Loucy (cell line): ENCODE data around the gene ITSN1.
A peak's percentile ranks its signal among the peaks of the same experiment; 100 is the strongest.

ENCODE experiments used
- H2AFZ ChIP-seq: fragments of 200-600 bp; sonication (generic); 2 replicates; pipeline ENCODE4 v1.6.0; 2016; ENCODE audit warnings: antibody characterized with exemption, mild to moderate bottlenecking, low read length, moderate library complexity
- H3F3A ChIP-seq: fragments of 200-600 bp; 2 replicates; pipeline ENCODE4 v1.6.0; 2016; ENCODE audit warnings: antibody characterized with exemption, low read depth, mild to moderate bottlenecking
- H3K27me3 ChIP-seq: fragments of 200-600 bp; sonication (generic); 2 replicates; pipeline ENCODE4 v1.6.1; 2014; ENCODE audit warnings: low read length, mild to moderate bottlenecking; ENCODE audit not compliant: insufficient read depth, poor library complexity, severe bottlenecking
- H3K36me3 ChIP-seq: fragments of 200-600 bp; sonication (generic); 2 replicates; pipeline ENCODE4 v1.6.1; 2016; ENCODE audit warnings: low read length; ENCODE audit not compliant: insufficient read depth
- H3K4me1 ChIP-seq: fragments of 200-600 bp; sonication (generic); 2 replicates; pipeline ENCODE4 v1.5.1; 2014; ENCODE audit warnings: low read length, mild to moderate bottlenecking; ENCODE audit not compliant: insufficient read depth, poor library complexity, severe bottlenecking
- H3K4me2 ChIP-seq: fragments of 200-600 bp; sonication (generic); 2 replicates; pipeline ENCODE4 v1.6.0; 2014; ENCODE audit warnings: antibody characterized with exemption, low read length, low read depth, mild to moderate bottlenecking; ENCODE audit not compliant: poor library complexity, severe bottlenecking
- H3K4me3 ChIP-seq: fragments of 200-600 bp; sonication (generic); 2 replicates; pipeline ENCODE4 v1.5.1; 2014; ENCODE audit warnings: low read length, mild to moderate bottlenecking, mixed read lengths; ENCODE audit not compliant: poor library complexity, severe bottlenecking
- H3K79me2 ChIP-seq: fragments of 200-600 bp; sonication (generic); 2 replicates; pipeline ENCODE4 v1.6.1; 2014; ENCODE audit warnings: low read length; ENCODE audit not compliant: insufficient read depth
- H3K9ac ChIP-seq: fragments of 200-600 bp; sonication (generic); 2 replicates; pipeline ENCODE4 v1.6.0; 2014; ENCODE audit warnings: mild to moderate bottlenecking, low read depth, low read length, moderate library complexity; ENCODE audit not compliant: poor library complexity, severe bottlenecking
- H3K9me2 ChIP-seq: fragments of 200-600 bp; sonication (generic); replicated peaks from 2 replicates; pipeline ENCODE4 v1.6.1; 2016; ENCODE audit warnings: low read depth, low read length, mixed read lengths
- H3K9me3 ChIP-seq: fragments of 200-600 bp; sonication (generic); 2 replicates; pipeline ENCODE4 v1.6.1; 2014; ENCODE audit warnings: mild to moderate bottlenecking, antibody characterized with exemption, low read length, low read depth; ENCODE audit not compliant: insufficient read depth
- H4K20me1 ChIP-seq: fragments of 200-600 bp; sonication (generic); 2 replicates; pipeline ENCODE4 v1.6.0; 2014; ENCODE audit warnings: antibody characterized with exemption, low read length, mild to moderate bottlenecking; ENCODE audit not compliant: insufficient read depth, poor library complexity, severe bottlenecking
- CTCF ChIP-seq: fragments of 200-600 bp; sonication (generic); conservative IDR thresholded peaks from 2 replicates; pipeline ENCODE4 v1.5.1; 2014; ENCODE audit warnings: mild to moderate bottlenecking, antibody characterized with exemption, low read length
- EZH2phosphoT487 ChIP-seq: fragments of 200-600 bp; IDR thresholded peaks from 2 replicates; pipeline ENCODE4 v1.6.1; 2018; ENCODE audit warnings: antibody characterized with exemption, mild to moderate bottlenecking, moderate library complexity, borderline replicate concordance

Gene ITSN1

GRCh38 chr21:33908760-33909159 lies 266.5 kb downstream of the ITSN1 start:
- Histone ChIP-seq H3K4me1 (peaks cover 15% of the 10 kb centered on the region), H3K27me3 (no peaks in the 10 kb centered on the region), H3F3A (no peaks in the 10 kb centered on the region), H3K4me2 (no peak overlapping the region), H3K4me3 (no peak overlapping the region), H3K79me2 (peaks cover 39% of the 10 kb centered on the region), H3K9me2 (no peaks in the 10 kb centered on the region), H3K9me3 (no peaks in the 10 kb centered on the region), H3K36me3 (peaks cover 68% of the 10 kb centered on the region; the same call in 1 of the 2 replicates), H2AFZ (no peak overlapping the region), H4K20me1 (peaks cover 4% of the 10 kb centered on the region), H3K9ac (no peak overlapping the region)
- TF ChIP-seq EZH2phosphoT487, result no peak
- TF ChIP-seq CTCF, result no peak

- peaks cover 58% of the 10 kb centered on the region; the same call in 1 of the 2 replicates for H3K36me3 ChIP-seq
- H3K9me3 ChIP-seq, result no peaks in the 10 kb centered on the region
- H3K4me1 ChIP-seq, result peaks cover 25% of the 10 kb centered on the region
- H3K27me3 ChIP-seq, result no peaks in the 10 kb centered on the region
- H3K4me3 ChIP-seq, result no peak overlapping the region
- H3K79me2 ChIP-seq, result peaks cover 49% of the 10 kb centered on the region
- no peaks in the 10 kb centered on the region for H3F3A ChIP-seq
- H3K9me2 ChIP-seq, result no peaks in the 10 kb centered on the region
- TF ChIP-seq EZH2phosphoT487 (no peak), CTCF (no peak)
- H3K4me2 ChIP-seq, result peak overlapping the region; percentile 39
- H2AFZ ChIP-seq, result no peak overlapping the region
- H4K20me1 ChIP-seq, result peaks cover 10% of the 10 kb centered on the region
- peak overlapping the region; percentile 17 for H3K9ac ChIP-seq
Measured at GRCh38 chr21:33909756-33910155, 267.5 kb downstream of the ITSN1 start.

GRCh38 chr21:33914188-33914587 lies 271.9 kb downstream of the ITSN1 start:
- H3K9me3 ChIP-seq, result no peaks in the 10 kb centered on the region
- no peaks in the 10 kb centered on the region for H3K9me2 ChIP-seq
- no peak overlapping the region for H2AFZ ChIP-seq
- peaks cover 15% of the 10 kb centered on the region; the same call in 1 of the 2 replicates for H3K36me3 ChIP-seq
- peaks cover 57% of the 10 kb centered on the region for H3K79me2 ChIP-seq
- no peak for TF ChIP-seq EZH2phosphoT487
- no peak for TF ChIP-seq CTCF
- peak overlapping the region; percentile 87 for H3K4me3 ChIP-seq
- H3K4me1 ChIP-seq, result peaks cover 35% of the 10 kb centered on the region
- peaks cover 10% of the 10 kb centered on the region for H4K20me1 ChIP-seq
- H3K4me2 ChIP-seq, result peak overlapping the region; percentile 94
- H3F3A ChIP-seq, result no peaks in the 10 kb centered on the region
- H3K9ac ChIP-seq, result peak overlapping the region; percentile 94
- peaks cover 4% of the 10 kb centered on the region for H3K27me3 ChIP-seq
